ENCODE results near the gene ATP13A5.

Gene ATP13A5

GRCh38 chr3:193344486-193344885 lies 34.1 kb downstream of the ATP13A5 start:
- no peak for DNase-seq

GRCh38 chr3:193343726-193344222 lies 34.8 kb downstream of the ATP13A5 start:
- DNase-seq, result no peak

GRCh38 chr3:193342551-193342950 lies 36.0 kb downstream of the ATP13A5 start:
- no peak for DNase-seq

GRCh38 chr3:193335031-193335430 lies 43.5 kb downstream of the ATP13A5 start:
- DNase-seq, result no peak

GRCh38 chr3:193333229-193333628 lies 45.3 kb downstream of the ATP13A5 start:
- no peak for DNase-seq

- DNase-seq, result no peak
Measured at GRCh38 chr3:193330555-193331204, 47.9 kb downstream of the ATP13A5 start.

- DNase-seq, result no peak
Measured at GRCh38 chr3:193317682-193318300, 60.8 kb downstream of the ATP13A5 start.

GRCh38 chr3:193314161-193314560 lies 64.4 kb downstream of the ATP13A5 start:
- DNase-seq, result no peak

GRCh38 chr3:193313061-193313958 lies 65.2 kb downstream of the ATP13A5 start:
- no peak for DNase-seq

GRCh38 chr3:193310914-193311723 lies 67.4 kb downstream of the ATP13A5 start:
- no peak for DNase-seq

GRCh38 chr3:193305356-193305755 lies 73.2 kb downstream of the ATP13A5 start:
- DNase-seq, result no peak

GRCh38 chr3:193301433-193301832 lies 77.1 kb downstream of the ATP13A5 start:
- DNase-seq, result no peak

GRCh38 chr3:193297421-193297820 lies 81.1 kb downstream of the ATP13A5 start:
- no peak for DNase-seq

GRCh38 chr3:193295985-193296384 lies 82.6 kb downstream of the ATP13A5 start:
- no peak for DNase-seq

GRCh38 chr3:193292386-193292785 lies 86.2 kb downstream of the ATP13A5 start:
- DNase-seq, result no peak

- no peak for DNase-seq
Measured at GRCh38 chr3:193271101-193271840, 107.3 kb downstream of the ATP13A5 start.

GRCh38 chr3:193270451-193270850 lies 108.1 kb downstream of the ATP13A5 start:
- no peak for DNase-seq

GRCh38 chr3:193269343-193270028 lies 109.1 kb downstream of the ATP13A5 start:
- no peak for DNase-seq

- DNase-seq, result no peak
Measured at GRCh38 chr3:193262707-193263106, 115.8 kb downstream of the ATP13A5 start.

GRCh38 chr3:193261970-193262369 lies 116.6 kb downstream of the ATP13A5 start:
- no peak for DNase-seq

GRCh38 chr3:193253986-193254660 lies 124.4 kb downstream of the ATP13A5 start:
- DNase-seq, result no peak
